ENCODE data around the gene IL16.
A peak's percentile ranks its signal among the peaks of the same experiment; 100 is the strongest.
"Not testable (repeated sequence)": the region's sequence is repeated elsewhere in the genome, so short reads cannot be mapped to it uniquely, and the experiment has no call there.

Gene IL16

GRCh38 chr15:81339851-81340250 lies 143.2 kb downstream of the IL16 start:
- no peak overlapping the region for H3K4me3 Mint-ChIP-seq
- H3K27me3 Mint-ChIP-seq, result peaks cover 1% of the 10 kb centered on the region
- no peak for ATAC-seq (ENCODE audit: low read depth)
- peaks cover 6% of the 10 kb centered on the region for H3K4me1 Mint-ChIP-seq
- H3K36me3 Mint-ChIP-seq, result no peaks in the 10 kb centered on the region
- DNase-seq (ENCODE audit: low spot score in 2 of 2), result no peak
- no peak overlapping the region for H3K27ac Mint-ChIP-seq
- no peaks in the 10 kb centered on the region for H3K9me3 Mint-ChIP-seq

- H3K9me3 Mint-ChIP-seq, result no peaks in the 10 kb centered on the region
- H3K4me3 Mint-ChIP-seq, result no peak overlapping the region
- H3K27me3 Mint-ChIP-seq, result peaks cover 4% of the 10 kb centered on the region
- H3K27ac Mint-ChIP-seq, result no peak overlapping the region
- no peaks in the 10 kb centered on the region for H3K36me3 Mint-ChIP-seq
- peaks cover 4% of the 10 kb centered on the region for H3K4me1 Mint-ChIP-seq
- ATAC-seq (ENCODE audit: low read depth) (no peak), DNase-seq (ENCODE audit: low spot score in 2 of 2) (no peak)
These were observed 144.7 kb downstream of the IL16 start for GRCh38 chr15:81341351-81341750.

DNA sequence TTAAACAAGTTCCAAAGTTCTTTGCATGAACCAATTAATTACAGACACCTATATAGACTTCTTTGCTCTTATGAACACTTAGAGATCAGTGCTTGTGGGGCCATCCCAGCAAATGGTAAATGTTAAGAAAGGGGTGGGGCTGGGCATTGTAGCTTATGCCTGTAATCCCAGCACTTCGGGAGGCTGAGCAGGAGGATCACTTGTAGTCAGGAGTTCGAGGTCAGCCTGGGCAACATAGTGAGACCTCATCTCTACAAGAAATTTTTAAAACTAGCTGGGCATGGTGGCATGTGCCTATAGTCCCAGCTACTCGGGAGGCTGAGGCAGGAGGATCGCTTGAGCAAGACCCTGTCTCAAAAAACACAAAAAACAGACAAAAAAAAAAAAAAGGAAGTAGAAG lies 146.7 kb downstream of the IL16 start:
- Mint-ChIP-seq H3K36me3 (no peaks in the 10 kb centered on the region), H3K27me3 (peaks cover 4% of the 10 kb centered on the region), H3K4me1 (no peaks in the 10 kb centered on the region), H3K9me3 (no peaks in the 10 kb centered on the region), H3K4me3 (no peak overlapping the region), H3K27ac (peak overlapping the region; percentile 33)
- no peak for ATAC-seq (ENCODE audit: low read depth)
- no peak for DNase-seq (ENCODE audit: low spot score in 2 of 2)

DNA sequence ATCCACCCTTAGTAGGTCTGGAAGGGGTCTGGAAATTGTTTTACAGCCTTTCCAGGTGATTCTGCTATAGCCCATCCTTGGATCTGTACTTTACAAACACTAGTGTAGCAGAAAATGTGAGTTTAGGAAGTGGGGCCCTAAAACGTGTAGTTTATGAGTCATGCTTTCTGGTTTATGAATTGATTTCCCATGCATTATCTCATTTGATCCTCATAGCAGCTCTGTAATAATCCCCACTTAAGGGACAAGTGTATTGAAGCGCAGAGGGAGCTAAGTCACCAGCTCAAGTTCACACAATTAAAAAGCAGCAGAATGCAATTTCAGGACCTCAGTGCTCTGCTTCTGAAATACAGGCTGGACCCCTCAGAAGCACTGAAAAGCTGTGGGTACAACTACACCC lies 149.9 kb downstream of the IL16 start:
- H3K4me1 Mint-ChIP-seq, result no peaks in the 10 kb centered on the region
- H3K27me3 Mint-ChIP-seq, result peaks cover 10% of the 10 kb centered on the region
- no peak for DNase-seq (ENCODE audit: low spot score in 2 of 2)
- ATAC-seq (ENCODE audit: low read depth), result no peak
- H3K4me3 Mint-ChIP-seq, result no peak overlapping the region
- peaks cover 2% of the 10 kb centered on the region for H3K9me3 Mint-ChIP-seq
- H3K27ac Mint-ChIP-seq, result no peak overlapping the region
- peaks cover 4% of the 10 kb centered on the region for H3K36me3 Mint-ChIP-seq

DNA sequence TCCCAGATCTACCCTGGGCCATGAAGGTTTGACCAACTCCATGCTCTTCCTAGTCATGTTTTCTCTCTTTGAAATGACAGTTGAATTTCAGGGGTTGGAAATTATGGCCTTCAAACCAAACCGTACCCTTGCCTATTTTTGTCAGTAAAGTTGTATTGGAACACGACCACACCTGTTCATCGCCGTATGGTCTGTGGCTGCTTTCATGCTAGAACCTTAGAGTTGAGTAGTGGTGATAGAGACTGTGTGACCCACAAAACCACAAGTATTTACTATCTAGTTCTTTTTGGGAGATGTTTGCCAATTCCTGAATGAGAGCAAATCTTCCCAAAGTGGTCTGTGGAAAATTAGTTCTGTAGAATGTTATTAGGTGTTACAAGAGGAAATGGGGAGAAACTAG lies 151.2 kb downstream of the IL16 start:
- no peak overlapping the region for H3K4me3 Mint-ChIP-seq
- H3K9me3 Mint-ChIP-seq, result peaks cover 2% of the 10 kb centered on the region
- H3K27ac Mint-ChIP-seq, result no peak overlapping the region
- peaks cover 4% of the 10 kb centered on the region for H3K36me3 Mint-ChIP-seq
- ATAC-seq (ENCODE audit: low read depth), result no peak
- H3K4me1 Mint-ChIP-seq, result no peaks in the 10 kb centered on the region
- peaks cover 10% of the 10 kb centered on the region for H3K27me3 Mint-ChIP-seq
- no peak for DNase-seq (ENCODE audit: low spot score in 2 of 2)

DNA sequence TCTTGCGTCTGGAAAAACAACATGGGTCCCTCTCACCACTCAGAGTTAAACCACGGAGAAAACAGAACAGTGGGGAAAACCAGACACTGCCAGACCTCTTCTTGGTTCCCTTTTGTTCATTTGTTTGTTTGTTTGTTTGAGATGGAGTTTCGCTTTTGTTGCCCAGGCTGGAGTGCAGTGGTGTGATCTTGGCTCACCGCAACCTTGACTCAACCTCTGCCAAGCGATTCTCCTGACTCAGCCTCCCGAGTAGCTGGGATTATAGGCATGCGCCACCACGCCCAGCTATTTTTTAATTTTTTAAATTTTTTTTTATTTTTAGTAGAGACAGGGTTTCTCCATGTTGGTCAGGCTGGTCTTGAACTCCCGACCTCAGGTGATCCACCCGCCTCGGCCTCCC lies 152.0 kb downstream of the IL16 start:
- H3K4me3 Mint-ChIP-seq; H3K27me3 Mint-ChIP-seq; DNase-seq (ENCODE audit: low spot score in 2 of 2); H3K36me3 Mint-ChIP-seq; H3K27ac Mint-ChIP-seq; ATAC-seq (ENCODE audit: low read depth); H3K4me1 Mint-ChIP-seq; H3K9me3 Mint-ChIP-seq: not testable (repeated sequence)

GRCh38 chr15:81349271-81349670 lies 152.6 kb downstream of the IL16 start:
- no peak overlapping the region for H3K27ac Mint-ChIP-seq
- H3K27me3 Mint-ChIP-seq, result peaks cover 10% of the 10 kb centered on the region

DNA sequence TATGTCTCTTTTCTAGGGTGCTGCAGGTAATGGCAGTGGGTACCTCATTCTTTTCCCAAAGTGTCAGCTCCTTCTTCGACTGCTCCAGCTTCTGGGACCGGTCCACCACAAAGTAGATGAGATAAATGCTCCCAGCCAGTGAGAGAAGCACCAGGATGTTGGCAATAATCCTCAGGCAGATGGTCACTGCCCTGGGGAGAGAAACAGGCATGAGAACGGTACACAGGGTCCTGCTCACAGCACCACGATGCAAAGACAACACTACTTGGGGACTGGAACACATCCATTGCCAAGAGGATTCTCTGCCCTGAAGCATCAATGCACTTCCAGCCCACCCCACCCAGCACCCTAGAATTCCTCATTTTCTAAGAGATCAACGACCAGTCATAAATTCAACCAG lies 155.0 kb downstream of the IL16 start:
- H3K36me3 Mint-ChIP-seq, result peaks cover 4% of the 10 kb centered on the region
- H3K27me3 Mint-ChIP-seq, result peaks cover 6% of the 10 kb centered on the region
- peaks cover 2% of the 10 kb centered on the region for H3K9me3 Mint-ChIP-seq
- no peak for DNase-seq (ENCODE audit: low spot score in 2 of 2)
- no peaks in the 10 kb centered on the region for H3K4me1 Mint-ChIP-seq
- ATAC-seq (ENCODE audit: low read depth), result no peak
- H3K27ac Mint-ChIP-seq, result no peak overlapping the region
- no peak overlapping the region for H3K4me3 Mint-ChIP-seq

More at GRCh38 chr15:81349271-81349670, 152.6 kb downstream of the IL16 start:
- ATAC-seq (ENCODE audit: low read depth) (no peak), DNase-seq (ENCODE audit: low spot score in 2 of 2) (no peak)
- Mint-ChIP-seq H3K36me3 (peaks cover 4% of the 10 kb centered on the region), H3K4me3 (no peak overlapping the region), H3K4me1 (no peaks in the 10 kb centered on the region), H3K9me3 (peaks cover 2% of the 10 kb centered on the region)

- no peak for DNase-seq (ENCODE audit: low spot score in 2 of 2)
- ATAC-seq (ENCODE audit: low read depth), result no peak
- H3K4me1 Mint-ChIP-seq, result no peaks in the 10 kb centered on the region
- H3K36me3 Mint-ChIP-seq, result peaks cover 2% of the 10 kb centered on the region
- no peaks in the 10 kb centered on the region for H3K27me3 Mint-ChIP-seq
- H3K27ac Mint-ChIP-seq, result no peak overlapping the region
- no peaks in the 10 kb centered on the region for H3K9me3 Mint-ChIP-seq
- no peak overlapping the region for H3K4me3 Mint-ChIP-seq
These were observed 159.6 kb downstream of the IL16 start for GRCh38 chr15:81356252-81356651.

DNA sequence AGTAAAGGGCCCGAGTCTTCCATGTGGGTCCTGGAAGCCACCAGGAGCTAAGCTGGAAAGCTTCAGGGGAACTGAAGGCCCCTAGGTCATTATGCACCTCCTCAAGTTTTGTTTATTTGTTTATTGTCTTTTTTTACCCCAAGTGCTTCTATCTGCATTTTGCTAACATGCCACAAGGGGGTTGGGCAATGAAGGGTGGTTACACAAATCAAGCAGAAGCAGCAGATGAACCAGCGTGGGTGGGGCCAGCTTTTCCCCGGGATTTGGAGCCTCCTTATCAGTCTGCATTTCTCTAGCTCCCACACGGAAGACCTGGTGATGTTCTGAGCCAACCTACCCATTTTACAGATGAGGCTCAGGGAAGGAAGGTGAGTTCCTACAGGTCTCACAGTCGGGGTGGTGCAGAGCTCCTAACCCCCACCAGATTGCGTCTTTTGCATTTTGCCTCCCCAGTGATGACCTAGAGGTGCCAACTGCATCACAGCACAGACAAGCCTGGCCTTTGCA lies 160.6 kb downstream of the IL16 start:
- Mint-ChIP-seq H3K27me3 (no peaks in the 10 kb centered on the region), H3K4me3 (no peak overlapping the region), H3K36me3 (peaks cover 2% of the 10 kb centered on the region), H3K27ac (no peak overlapping the region), H3K4me1 (no peaks in the 10 kb centered on the region), H3K9me3 (no peaks in the 10 kb centered on the region)
- no peak for DNase-seq (ENCODE audit: low spot score in 2 of 2)
- ATAC-seq (ENCODE audit: low read depth), result no peak

DNA sequence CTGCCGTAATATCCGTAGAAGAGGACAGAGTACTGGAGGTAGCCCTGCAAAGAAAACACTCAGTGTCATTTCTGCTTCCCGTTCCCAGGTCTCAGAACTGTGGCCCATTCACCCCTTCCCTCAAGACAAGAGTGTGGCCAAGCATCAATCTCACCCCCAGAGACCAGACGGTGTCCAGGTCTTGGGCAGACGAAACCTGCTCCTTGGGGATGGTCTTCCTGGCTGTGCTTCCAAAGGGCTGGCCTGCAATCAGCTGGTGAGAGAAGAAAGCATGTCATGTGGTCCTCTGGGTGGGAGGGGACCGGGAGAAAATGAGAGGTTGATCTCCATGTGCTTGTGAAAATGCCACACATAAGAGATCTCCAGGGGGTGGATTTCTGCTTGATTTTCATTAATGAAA lies 161.6 kb downstream of the IL16 start:
- Mint-ChIP-seq H3K27ac (no peak overlapping the region), H3K4me1 (no peaks in the 10 kb centered on the region), H3K4me3 (no peak overlapping the region), H3K36me3 (peaks cover 2% of the 10 kb centered on the region), H3K27me3 (no peaks in the 10 kb centered on the region), H3K9me3 (no peaks in the 10 kb centered on the region)
- DNase-seq (ENCODE audit: low spot score in 2 of 2), result no peak
- ATAC-seq (ENCODE audit: low read depth), result no peak

DNA sequence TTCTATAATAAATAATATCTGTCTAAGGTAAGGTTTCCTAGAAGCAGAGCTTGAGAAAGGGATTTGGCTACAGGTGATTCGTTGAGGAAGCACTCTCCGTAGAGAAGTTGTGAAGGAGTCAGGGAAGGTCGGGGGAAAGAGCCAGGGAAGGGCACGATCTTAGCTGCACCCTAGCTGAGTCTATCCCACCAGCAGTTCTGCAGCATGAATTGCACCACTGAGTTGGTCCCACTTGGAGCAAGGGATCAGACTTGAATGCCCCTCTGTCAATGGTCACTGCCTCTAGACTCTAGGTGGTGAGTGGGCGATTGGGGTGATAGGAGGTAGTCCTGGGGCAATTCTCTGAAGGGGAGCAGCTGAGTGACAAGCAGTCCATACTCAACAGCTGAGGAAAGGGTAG lies 163.8 kb downstream of the IL16 start:
- Mint-ChIP-seq H3K9me3 (no peaks in the 10 kb centered on the region), H3K4me1 (no peaks in the 10 kb centered on the region), H3K36me3 (peaks cover 2% of the 10 kb centered on the region), H3K4me3 (no peak overlapping the region), H3K27ac (no peak overlapping the region), H3K27me3 (no peaks in the 10 kb centered on the region)
- ATAC-seq (ENCODE audit: low read depth) (no peak), DNase-seq (ENCODE audit: low spot score in 2 of 2) (no peak)

- peaks cover 2% of the 10 kb centered on the region for H3K36me3 Mint-ChIP-seq
- no peaks in the 10 kb centered on the region for H3K9me3 Mint-ChIP-seq
- ATAC-seq (ENCODE audit: low read depth) (no peak), DNase-seq (ENCODE audit: low spot score in 2 of 2) (no peak)
- H3K4me3 Mint-ChIP-seq, result no peak overlapping the region
- H3K27me3 Mint-ChIP-seq, result no peaks in the 10 kb centered on the region
- no peak overlapping the region for H3K27ac Mint-ChIP-seq
- H3K4me1 Mint-ChIP-seq, result no peaks in the 10 kb centered on the region
These were observed 165.2 kb downstream of the IL16 start for GRCh38 chr15:81361891-81362290.

GRCh38 chr15:81362790-81363189 lies 166.1 kb downstream of the IL16 start:
- H3K36me3 Mint-ChIP-seq, result peaks cover 2% of the 10 kb centered on the region
- no peak for DNase-seq (ENCODE audit: low spot score in 2 of 2)
- H3K27me3 Mint-ChIP-seq, result no peaks in the 10 kb centered on the region

GRCh38 chr15:81363276-81363675 lies 166.6 kb downstream of the IL16 start:
- Mint-ChIP-seq H3K27ac (no peak overlapping the region), H3K4me3 (no peak overlapping the region), H3K4me1 (no peaks in the 10 kb centered on the region), H3K9me3 (no peaks in the 10 kb centered on the region), H3K27me3 (no peaks in the 10 kb centered on the region), H3K36me3 (peaks cover 2% of the 10 kb centered on the region)
- ATAC-seq (ENCODE audit: low read depth) (no peak), DNase-seq (ENCODE audit: low spot score in 2 of 2) (no peak)

More at GRCh38 chr15:81362790-81363189, 166.1 kb downstream of the IL16 start:
- H3K4me3 Mint-ChIP-seq, result no peak overlapping the region
- no peaks in the 10 kb centered on the region for H3K4me1 Mint-ChIP-seq
- no peak overlapping the region for H3K27ac Mint-ChIP-seq
- no peak for ATAC-seq (ENCODE audit: low read depth)
- no peaks in the 10 kb centered on the region for H3K9me3 Mint-ChIP-seq

Measured in memory B cell (primary cell).